ENCODE results near the gene SOD1. TPM values are rescaled to one million over a fixed set of nuclear protein-coding genes. Genes with fewer than 3 reads are reported as not detected.

The SOD1 gene
- total and polyA plus RNA-seq, 2 of the 8 experiments (the other 6 are each of a cell fraction or from before 2014, with no cell fraction given), result 192 to 226 TPM

GRCh38 chr21:31687108-31687507 lies 27.6 kb downstream of the SOD1 start:
- Histone ChIP-seq H3K4me1 (replicated peaks in 1 of 4; ENCODE audit: control insufficient read depth in 3 of 4, insufficient read depth in 4 of 4, low read length in 3 of 4) (no peaks in the 10 kb centered on the region), H3K18ac (ENCODE audit: extremely low read depth, low read length) (no peak overlapping the region), H3K4ac (replicated peaks; ENCODE audit: insufficient read length, low read depth, low read length) (no peak overlapping the region), H4K8ac (ENCODE audit: extremely low read depth, insufficient read depth, low read length) (no peak overlapping the region), H3K9ac (replicated peaks in 1 of 4; ENCODE audit: extremely low read depth in 1 of 4, low read depth in 3 of 4, low read length in 3 of 4) (no peak overlapping the region), H2AFZ (ENCODE audit: low read length) (no peak overlapping the region), H2BK15ac (ENCODE audit: low read length) (no peak overlapping the region), H3K14ac (ENCODE audit: insufficient read length) (no peak overlapping the region), H4K5ac (ENCODE audit: insufficient read length, low read depth, low read length) (no peak overlapping the region), H3K36me3 (ENCODE audit: control insufficient read depth in 2 of 4, insufficient read depth in 4 of 4, low read length in 3 of 4) (peaks cover 33 to 90% (median 78%) of the 10 kb centered on the region in 4 experiments), H3K23me2 (ENCODE audit: low read depth, low read length) (no peaks in the 10 kb centered on the region; the same call in 1 of the 2 replicates), H4K91ac (replicated peaks; ENCODE audit: insufficient read length, low read length) (no peak overlapping the region), H3K23ac (ENCODE audit: insufficient read length) (no peak overlapping the region), H2BK5ac (ENCODE audit: low read depth, low read length) (no peak overlapping the region), H2BK12ac (ENCODE audit: low read depth, low read length) (no peak overlapping the region), H3K79me2 (ENCODE audit: control insufficient read depth in 1 of 2, insufficient read depth in 2 of 2, low read length in 2 of 2) (peaks cover 0 to 3% of the 10 kb centered on the region in 2 experiments; a peak in 1 of 4 replicates), H3K9me3 (ENCODE audit: insufficient read depth in 2 of 2, low read depth in 1 of 2, low read length in 1 of 2) (no peaks in the 10 kb centered on the region), H3K4me2 (ENCODE audit: insufficient read depth in 1 of 2, low read depth in 2 of 2, low read length in 2 of 2) (no peak overlapping the region), H3K56ac (replicated peaks; ENCODE audit: insufficient read length, low read depth, low read length) (no peak overlapping the region), H3K27me3 (replicated peaks in 1 of 4; ENCODE audit: control insufficient read depth in 3 of 4, extremely low read depth in 1 of 4, insufficient read depth in 3 of 4, low read length in 3 of 4) (no peaks in the 10 kb centered on the region), H3K4me3 (ENCODE audit: extremely low read depth in 1 of 4, insufficient read depth in 2 of 4, low read depth in 3 of 4, low read length in 4 of 4) (no peak overlapping the region), H3K79me1 (ENCODE audit: low read depth, low read length) (no peaks in the 10 kb centered on the region; the same call in 1 of the 2 replicates), H2BK120ac (replicated peaks; ENCODE audit: low read depth, low read length) (no peak overlapping the region), H2BK20ac (ENCODE audit: low read length) (no peak overlapping the region), H4K20me1 (replicated peaks in 1 of 2; ENCODE audit: control insufficient read depth in 1 of 2, insufficient read depth in 2 of 2, low read length in 2 of 2) (peaks cover 2% of the 10 kb centered on the region in 2 experiments), H3K27ac (ENCODE audit: low read depth, low read length) (no peak overlapping the region), H2AK5ac (ENCODE audit: low read depth, low read length) (no peak overlapping the region)
- FAIRE-seq (no peak), DNase-seq (ENCODE audit: low read depth in 1 of 2, low spot score in 2 of 2) (no peak)
- 90% methylated on average over 2 of the region's 2 CpGs; no CpG with 5 or more reads in 1 of the 2 experiments for WGBS, 2 experiments (ENCODE audit: extremely low coverage in 1 of 2, insufficient coverage in 1 of 2, insufficient read length in 1 of 2, insufficient replicate concordance in 2 of 2, low coverage in 1 of 2, low lambda C conversion rate in 2 of 2, missing lambda C conversion rate in 1 of 2)
- no peak for TF ChIP-seq ATF3 (IDR thresholded peaks at IDR 0.05; ENCODE audit: insufficient read depth, low read depth, low read length)
- ChIA-PET CTCF (ENCODE audit: partially characterized antibody) (interaction anchor here (1.3 to 1.4 kb wide), 2 partner anchors 9 to 64 kb away, joined by 3 read pairs; no protein-coding TSS in a partner anchor), POLR2A (ENCODE audit: partially characterized antibody) (interaction anchor here (1.4 to 1.7 kb wide), 2 partner anchors 9 to 12 kb away, joined by 4 to 10 read pairs; no protein-coding TSS in a partner anchor)
